DND-41 (cell line): ENCODE measurements around the gene NOS1AP.

Experiments used
- CTCF ChIP-seq: IDR thresholded peaks from 2 replicates; pipeline ENCODE4 v1.5.1; 2012; ENCODE audit warnings: borderline replicate concordance, low read length, moderate library complexity, mild to moderate bottlenecking; ENCODE audit not compliant: poor library complexity, severe bottlenecking; ENCODE audit errors: extremely low read depth
- EZH2 ChIP-seq: IDR thresholded peaks from 3 replicates; pipeline ENCODE4 v1.6.1; 2012; ENCODE audit warnings: borderline replicate concordance, low read depth, mild to moderate bottlenecking, moderate library complexity, low read length, inconsistent platforms; ENCODE audit not compliant: severe bottlenecking

GRCh38 chr1:162316187-162316586 is 246.7 kb downstream of the NOS1AP start:
- TF ChIP-seq CTCF, result no peak
- TF ChIP-seq EZH2, result no peak
